HG03432 (cell line): ENCODE data around the gene GHRL.
A peak's percentile ranks its signal among the peaks of the same experiment; 100 is the strongest.

ENCODE experiments used
- ATAC-seq: cut with Tn5 transposase; IDR thresholded peaks from one replicate; pipeline ENCODE4 v1.9.1; 2021; ENCODE audit warnings: mild to moderate bottlenecking, moderate library complexity; ENCODE audit not compliant: unreplicated experiment

Gene GHRL

DNA sequence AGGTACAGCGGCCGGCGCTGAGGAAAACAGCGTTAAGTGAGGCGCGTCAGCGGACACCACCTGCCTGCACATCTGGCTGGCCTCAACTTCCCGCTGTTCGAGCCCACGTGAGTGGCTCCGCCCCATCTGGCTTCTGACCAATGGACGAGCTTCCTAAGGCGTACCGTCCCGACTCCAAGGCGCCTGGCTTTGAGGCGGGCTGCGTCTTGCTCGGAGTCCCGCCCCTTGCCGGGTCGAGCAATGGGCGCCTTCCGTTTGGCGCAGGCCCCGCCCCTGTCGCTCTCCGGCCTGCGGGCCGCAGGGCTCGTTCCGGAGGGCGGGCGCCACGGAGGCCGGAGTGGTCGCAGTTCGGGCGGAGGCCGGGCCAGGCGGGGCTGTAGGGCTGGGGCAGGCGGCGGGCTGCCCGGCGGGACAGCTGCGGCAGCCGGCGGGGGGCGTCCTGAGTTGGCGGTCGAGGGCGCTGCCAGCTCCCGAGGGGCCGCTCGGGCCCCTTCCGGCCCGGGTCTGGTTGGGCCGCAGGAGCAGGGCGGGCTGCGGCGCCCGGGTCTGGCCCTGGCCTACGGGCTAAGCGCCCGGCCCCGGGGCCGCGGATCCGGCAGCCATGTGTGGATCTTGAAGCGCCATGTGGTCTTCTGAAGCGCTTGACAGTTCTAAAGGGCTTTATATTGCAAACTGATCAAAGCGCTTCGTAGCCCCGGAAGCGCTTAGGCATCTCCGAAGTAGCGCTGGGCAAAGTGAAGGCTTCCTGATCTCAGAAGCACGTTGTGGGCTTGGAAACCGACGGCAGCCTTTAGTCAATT is 44.4 kb downstream of the GHRL start, which contains the start of gene TATDN2:
TATDN2 (plus strand) TSS at position 276 of the 800 bp plus-strand sequence. CDS start 742 bp downstream, outside the sequence.
- ATAC-seq = peak; percentile 96

GRCh38 chr3:10247679-10248183 is 45.0 kb downstream of the GHRL start:
- no peak for ATAC-seq

DNA sequence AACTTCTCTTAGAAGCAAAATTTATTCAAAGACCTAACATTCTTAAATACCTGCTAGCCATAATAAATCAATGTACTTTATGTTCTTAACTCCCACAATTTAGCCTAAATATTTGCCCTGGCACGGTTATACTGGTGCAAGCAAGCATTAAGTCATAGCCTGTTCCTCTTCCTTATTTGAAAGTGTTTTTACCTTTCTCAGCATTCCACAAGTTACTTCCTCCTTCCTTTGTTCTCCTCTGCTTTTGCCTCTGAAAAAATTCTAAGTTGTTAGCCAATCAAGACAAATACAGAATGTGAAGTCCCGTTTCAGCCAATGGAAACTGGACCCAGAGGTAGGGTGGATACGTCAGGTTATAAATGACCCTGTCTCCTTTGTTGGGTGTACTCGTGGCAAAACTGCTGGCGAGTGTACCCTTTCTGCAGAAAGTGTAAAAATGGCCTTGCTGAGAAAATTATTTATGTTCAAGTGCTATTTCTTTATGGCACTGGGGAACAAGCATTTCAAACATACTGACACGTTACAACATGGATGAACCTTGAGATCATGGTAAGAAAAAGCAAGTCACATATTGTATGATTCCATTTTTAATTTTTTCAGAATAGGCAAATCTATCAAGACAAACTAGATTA is 47.5 kb downstream of the GHRL start:
- ATAC-seq = no peak

GRCh38 chr3:10244009-10244408 is 48.7 kb downstream of the GHRL start:
- ATAC-seq = no peak

DNA sequence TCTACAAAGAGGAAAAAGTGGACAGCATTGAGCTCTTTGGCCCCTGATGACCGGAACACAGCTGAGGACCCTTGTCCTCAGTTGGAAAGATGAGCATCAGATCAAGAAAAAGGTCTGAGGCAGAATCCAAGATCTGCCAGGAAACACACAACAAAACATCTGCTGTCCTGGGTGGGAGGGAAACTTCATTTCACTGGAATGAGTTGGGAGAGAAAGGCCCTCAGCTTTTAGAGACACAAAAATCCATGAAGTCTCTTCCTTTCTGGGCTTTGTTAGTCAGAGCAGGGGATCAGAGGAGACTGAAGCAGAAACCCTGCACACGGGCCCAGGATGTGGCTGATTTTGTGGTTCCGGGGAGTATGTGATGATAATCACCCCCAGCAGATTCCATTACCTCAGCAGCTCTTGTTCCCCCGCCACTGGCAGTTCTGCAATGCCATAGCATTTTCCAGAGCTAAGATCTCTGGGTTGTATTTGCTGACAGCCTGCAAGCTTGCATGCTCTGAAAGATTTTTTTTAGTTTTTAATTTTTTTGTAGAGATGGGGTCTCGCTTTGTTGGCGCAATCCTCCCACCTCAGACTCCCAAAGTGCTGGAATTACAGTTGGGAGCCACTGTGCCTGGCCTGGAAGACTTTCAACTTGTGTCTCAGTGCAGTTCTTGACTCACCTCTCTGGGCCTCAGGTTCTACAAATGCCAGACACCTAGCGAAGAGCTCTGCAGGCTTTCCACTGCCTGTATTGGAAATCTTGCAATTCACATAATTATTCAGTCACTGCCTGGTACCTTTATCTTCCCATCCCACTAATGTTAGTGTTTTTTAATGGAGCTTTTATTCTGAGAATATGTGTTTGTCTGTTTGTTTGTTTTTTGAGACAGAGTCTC is 50.3 kb downstream of the GHRL start:
- ATAC-seq = no peak

GRCh38 chr3:10240799-10241198 is 51.9 kb downstream of the GHRL start:
- no peak for ATAC-seq

- ATAC-seq = no peak
Measured at GRCh38 chr3:10238345-10239183, 54.2 kb downstream of the GHRL start.
